Stimulated activated CD8-positive, alpha-beta memory T cell treated with anti-CD3 and anti-CD28 coated beads, Interleukin-12 subunit alpha, Interleukin-12 subunit beta, amount 100 ng/mL, for 24 hours (primary cell): ENCODE data around the gene CNN2.

ENCODE experiments used
- DNase-seq: peaks from one replicate; pipeline ENCODE4 v3.0.0-alpha.2; 2020; ENCODE audit errors: extremely low read depth

CNN2 gene

DNA sequence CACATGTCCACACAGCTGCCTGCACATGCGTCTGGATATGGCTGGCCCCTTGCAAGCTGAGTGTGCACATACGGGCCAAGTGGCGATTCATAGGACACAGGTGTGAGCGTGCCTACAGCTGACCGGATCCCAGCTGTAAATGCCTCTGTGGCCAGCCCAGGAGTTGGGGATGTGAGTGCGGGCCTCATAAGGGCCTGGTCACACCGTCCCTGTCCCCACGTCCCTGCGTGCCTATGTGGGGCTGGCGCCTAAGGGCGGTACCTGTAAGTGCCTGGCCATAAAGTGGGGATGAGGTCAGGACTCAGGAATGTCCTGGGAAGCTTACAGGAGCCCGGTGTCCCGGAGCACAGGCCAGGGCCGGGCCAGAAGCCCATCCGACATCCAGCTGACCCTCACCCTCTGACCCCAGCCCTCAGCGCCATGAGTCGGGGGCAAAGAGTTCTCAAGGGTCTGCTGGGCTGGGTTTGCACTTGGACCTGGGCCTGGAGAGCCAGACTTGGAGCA lies 39.2 kb downstream of the CNN2 start:
- DNase-seq = no peak

DNA sequence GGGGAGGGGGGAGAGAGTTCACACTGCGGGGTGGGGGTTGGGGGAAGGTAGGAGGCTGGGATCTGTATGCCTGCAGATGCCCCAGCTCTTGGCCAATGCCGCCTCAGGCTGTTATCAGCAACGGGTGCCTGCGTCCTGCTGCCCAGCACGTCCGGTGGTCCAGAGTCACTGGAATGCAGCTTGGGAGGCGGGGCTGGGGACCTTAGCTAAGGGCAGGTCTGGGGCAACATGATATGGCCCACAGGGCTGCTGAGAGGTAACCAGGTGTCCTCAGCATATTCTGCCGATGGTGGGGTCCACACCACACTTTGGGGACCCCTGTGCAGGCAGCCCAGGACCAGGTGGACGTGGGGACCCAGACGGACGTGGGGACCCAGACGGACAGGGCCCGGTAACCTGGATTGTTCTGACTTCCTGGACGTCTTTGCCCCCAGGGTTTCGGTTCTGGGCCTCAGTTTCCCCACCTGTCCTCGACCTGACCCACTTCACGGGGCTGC lies 39.9 kb downstream of the CNN2 start:
- no peak for DNase-seq

DNA sequence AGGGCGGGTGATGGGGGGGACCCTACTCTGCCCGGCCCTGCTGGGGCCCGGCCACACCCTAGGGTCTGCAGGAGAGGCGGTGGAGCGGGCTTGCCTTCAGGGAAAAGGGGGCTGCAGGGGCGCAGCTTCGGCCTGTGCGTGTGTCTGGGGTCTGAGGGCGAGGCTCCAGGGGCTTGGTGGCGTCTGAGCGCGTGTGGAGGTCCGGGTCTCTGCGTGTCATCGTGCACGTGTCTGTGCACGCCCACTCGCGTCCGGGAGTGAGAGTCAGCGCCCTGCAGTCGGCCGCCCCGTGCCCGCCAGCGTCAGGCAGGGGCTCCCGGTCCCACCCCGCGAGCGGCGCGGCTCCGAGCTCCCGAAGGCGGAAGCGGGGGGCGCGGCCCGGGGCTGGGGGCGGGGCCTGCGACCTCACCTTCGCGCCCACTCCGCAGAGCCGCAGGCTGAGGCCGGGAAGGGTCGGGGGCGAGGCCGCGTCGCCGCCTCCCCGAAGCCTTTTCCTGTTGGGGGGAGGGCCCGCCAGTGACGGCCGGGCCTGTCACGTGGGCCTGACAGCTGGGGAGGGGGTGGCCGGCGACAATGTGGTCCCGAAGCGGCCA lies 40.4 kb downstream of the CNN2 start, which contains the start of gene ARHGAP45:
ARHGAP45 (plus strand) TSS at position 420 of the 593 bp plus-strand sequence. CDS start 239 bp downstream, outside the sequence.
- peak; percentile 66 for DNase-seq

DNA sequence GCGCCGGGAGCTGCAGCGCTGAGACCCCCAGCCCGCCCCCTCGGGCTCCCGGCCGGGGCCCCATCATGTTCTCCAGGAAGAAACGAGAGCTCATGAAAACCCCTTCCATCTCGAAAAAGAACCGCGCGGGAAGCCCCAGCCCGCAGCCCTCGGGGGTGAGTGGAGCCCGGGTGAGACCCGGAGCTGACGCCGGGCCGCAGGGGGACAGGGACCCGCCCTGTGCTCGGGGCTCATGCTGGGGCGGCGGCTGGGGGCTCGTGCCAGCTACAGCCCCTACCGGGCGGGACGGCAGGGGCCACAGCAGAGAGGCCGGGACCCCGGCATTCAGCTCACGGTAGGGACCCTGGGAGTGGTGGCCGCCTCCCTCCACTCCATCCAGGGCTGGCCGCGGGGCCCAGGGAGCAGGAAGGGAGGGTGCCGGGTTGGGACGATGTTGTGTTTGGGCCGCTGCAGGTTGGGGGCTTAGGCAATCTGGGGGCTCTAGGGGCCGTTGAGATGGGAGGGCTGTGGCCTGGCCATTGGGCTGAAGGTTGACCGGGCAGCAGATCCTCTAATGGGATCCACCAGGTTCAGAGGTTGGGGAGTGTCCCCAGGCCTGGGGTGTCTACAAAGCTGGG lies 41.0 kb downstream of the CNN2 start:
- DNase-seq = no peak

DNA sequence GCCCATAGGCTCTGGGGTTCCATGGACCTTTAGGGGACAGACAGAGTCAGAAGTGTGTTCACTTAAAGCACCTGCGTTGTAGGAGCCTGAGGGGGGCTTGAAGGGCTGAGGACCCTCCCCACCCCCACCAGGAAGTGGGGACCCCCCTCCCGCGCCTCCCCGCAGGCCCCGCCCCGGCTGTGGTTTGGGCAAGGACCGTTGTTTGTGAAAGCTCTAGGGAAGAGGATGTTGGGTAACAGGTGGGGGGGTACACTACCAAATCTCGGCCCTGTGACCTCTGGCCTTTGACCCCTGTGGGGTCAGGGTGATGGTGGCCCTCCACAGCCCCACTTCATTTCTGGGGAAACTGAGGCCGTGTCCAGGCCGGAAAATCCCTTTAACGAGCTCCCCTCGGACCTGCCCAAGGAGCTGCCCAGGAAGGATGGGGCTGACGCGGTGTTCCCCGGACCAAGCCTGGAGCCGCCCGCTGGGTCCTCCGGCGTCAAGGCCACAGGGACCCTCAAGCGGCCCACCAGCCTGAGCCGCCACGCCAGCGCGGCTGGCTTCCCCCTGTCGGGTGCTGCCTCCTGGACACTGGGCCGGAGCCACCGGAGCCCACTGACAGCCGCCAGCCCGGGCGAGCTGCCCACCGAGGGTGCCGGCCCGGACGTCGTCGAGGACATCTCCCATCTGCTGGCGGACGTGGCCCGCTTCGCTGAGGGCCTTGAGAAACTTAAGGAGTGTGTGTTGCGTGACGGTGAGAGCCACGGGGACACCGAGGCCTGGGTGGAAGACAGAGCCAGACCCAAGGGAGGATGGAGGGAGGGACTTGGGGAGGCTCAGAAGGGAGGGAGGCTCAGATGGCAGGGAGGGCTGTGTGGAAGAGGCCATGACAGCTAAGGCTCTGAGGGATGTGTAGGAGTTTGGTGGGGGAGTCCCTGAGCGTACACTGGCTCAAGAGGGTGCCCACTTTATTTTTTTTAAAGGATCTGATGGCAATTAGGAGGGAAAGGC lies 41.9 kb downstream of the CNN2 start:
- DNase-seq = no peak

DNA sequence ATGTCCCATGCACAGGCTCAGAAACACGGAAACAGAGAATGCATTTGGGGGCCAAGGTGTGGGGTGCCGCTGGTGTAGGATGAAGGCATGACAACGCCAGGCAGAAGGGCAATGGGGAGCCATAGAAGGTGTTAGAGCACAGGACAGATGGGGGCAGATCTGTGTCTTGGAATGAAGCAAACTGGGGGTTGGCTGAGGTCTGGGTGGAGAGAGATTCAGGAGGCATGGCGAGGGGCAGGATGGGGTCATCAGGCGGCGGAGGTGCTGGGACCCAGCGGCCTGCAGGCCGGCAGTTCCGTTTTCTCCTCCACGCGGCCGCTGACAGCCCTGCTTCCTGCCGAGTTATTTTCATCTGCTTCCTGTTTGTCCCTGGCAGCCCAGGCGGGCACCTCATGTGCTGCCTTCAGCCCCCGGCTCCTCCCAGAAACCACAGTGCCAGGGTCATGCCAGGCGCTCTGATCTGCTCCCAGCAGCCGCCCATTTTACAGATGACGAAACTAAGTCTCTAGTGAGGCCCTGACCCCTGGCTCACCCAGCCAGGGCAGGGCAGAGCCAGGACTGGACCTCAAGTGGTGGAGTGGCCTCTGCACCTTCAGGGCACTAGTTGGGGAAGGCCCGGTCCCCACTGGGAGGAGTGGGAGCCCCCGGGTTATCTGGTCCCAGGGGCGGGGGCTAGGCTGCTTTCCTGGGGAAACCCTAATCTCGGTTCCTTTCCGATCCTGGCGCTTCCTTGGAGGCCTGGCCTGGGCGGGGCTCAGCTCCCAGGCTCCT lies 42.8 kb downstream of the CNN2 start:
- DNase-seq = no peak

DNA sequence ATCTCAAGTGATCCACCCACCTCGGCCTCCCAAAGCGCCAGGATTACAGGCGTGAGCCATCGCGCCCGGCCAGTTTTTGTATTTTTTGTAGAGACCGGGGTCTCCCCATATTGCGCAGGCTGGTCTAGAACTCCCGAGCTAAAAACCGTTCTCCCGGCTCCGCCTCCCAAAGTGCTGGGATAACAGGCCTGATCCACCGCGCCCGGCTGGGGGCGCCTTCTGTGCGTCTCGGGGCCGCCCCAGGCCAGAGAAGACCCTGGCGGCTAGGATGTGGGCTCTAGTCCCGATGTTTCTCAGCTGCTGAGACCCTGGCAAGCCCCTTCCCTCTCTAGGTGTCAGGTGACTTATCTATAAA lies 44.1 kb downstream of the CNN2 start:
- DNase-seq = no peak

DNA sequence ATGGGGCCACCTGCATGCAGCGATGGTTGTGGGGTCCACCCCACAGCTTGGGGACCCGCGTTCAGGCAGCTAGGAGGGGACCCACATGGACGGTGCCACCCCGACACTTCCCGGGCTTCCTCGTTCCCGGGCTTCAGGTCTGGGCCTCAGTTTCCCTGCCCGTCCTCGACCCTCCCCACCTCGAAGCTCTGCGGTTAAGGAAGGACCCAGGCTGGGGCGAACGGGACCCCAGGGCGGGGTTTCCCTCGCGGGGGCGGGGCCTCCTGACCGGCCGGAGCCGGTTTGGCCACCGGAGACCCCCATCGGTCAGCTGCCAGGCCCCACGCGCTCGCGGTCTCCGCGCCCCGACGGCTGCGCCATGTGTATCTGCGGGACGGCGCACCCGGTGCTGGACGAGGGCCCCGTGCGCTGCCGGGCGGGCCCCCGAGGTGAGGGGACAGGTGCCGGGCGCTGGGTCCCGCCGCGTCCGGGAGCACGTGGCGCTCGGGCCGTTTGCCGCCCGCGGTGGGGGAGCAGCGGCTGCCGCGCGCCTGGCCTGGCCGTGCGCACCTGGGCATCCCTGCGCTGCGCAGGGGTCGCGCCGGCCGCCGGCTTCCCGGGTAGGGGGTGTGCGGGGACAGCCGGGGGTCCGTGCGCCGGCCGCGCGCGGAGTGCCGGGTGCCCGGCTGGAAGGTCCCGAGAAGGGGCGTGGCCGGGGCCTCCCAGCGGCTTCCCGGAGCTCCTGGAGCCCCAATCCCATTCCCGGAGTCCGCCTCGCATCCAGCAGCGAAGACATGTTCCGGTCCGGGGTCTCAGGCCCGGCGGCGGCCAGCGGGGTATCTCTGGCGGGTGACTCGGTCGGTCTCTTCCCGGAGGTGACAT lies 44.8 kb downstream of the CNN2 start:
- DNase-seq = no peak

DNA sequence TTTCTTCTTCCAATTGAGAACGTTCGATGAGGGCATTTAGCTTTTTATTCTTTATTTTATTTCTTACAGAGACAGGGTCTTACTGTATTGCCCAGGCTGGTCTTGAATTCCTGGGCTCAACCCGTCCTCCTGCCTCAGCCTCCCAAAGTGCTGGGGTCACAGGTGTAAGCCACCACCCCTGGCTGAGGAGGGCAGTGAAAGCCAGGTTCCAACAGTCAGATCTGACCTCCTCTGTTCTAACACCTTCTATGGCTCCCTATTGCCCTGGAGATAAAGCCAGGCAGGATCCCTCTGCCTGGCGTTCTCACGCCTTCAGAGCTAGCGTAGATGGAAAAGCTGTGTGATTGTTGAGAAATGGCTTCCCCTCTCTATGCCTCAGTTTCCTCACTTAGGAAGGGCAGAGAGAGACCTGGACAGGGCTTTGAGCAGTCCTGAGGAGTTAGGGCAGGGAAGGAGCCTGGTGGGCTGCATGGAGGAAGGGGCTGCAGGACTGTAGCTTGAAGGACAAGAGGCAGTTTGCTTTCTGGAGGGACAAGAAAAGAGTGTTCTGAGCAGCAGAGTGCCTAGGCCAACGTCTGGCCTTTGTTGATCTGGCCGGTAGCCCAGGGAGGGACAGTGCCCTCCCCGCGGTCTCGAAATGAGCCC lies 46.1 kb downstream of the CNN2 start:
- DNase-seq = no peak

DNA sequence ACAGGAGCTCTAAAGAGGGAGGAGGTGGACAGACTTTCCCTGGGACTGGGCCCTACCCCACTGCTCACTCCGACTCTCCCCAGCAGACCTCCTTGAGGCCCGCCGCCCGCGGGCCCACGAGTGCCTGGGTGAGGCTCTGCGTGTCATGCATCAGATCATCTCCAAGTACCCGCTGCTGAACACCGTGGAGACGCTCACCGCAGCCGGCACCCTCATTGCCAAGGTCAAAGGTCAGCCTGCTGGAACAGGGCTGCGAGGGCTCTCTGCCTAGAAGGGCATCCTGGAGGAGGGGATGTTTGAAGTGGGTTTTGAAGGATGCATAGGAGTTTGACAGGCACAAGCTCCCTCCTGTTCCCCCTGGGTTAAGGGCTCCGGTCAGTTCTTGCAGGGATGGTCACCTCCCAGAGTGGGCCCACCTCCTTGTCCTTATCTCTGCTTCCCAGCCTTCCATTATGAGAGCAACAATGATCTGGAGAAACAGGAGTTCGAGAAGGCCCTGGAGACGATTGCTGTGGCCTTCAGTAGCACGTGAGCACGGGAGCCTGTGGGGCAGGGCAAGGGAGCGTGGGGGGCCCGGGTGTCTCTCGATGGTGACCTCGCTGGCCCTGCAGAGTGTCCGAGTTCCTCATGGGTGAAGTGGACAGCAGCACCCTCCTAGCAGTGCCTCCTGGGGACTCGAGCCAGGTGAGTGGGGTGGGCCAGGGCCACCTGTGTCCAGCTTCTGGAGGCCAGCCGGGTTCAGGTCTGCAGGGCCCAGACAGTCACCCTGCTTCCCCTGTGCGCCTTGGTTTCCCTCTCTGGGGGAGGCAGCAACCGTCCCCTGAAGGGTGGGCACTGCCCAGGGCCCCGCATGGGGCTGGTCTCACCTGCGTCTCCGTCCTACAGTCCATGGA lies 46.9 kb downstream of the CNN2 start:
- DNase-seq = no peak

DNA sequence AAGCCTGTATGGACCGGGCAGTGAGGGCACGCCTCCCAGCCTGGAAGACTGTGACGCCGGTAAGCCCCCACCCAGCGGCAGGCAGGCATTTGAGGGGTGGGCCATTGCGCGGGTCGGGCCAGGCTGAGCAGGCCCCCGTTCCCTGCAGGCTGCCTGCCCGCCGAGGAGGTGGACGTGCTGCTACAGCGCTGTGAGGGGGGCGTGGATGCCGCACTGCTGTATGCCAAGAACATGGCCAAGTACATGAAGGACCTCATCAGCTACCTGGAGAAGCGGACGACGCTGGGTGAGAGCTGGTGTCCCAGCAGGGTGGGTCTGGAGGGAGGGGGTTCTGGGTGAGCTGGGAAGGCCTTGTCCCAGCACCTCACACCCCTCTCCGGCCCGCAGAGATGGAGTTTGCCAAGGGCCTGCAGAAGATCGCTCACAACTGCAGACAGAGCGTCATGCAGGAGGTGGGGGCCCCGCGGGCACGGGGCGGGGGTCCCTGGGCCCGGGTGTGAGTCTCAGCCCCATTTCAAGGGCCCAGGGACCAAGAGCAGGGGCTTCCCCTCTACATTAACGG lies 47.6 kb downstream of the CNN2 start:
- DNase-seq = no peak

DNA sequence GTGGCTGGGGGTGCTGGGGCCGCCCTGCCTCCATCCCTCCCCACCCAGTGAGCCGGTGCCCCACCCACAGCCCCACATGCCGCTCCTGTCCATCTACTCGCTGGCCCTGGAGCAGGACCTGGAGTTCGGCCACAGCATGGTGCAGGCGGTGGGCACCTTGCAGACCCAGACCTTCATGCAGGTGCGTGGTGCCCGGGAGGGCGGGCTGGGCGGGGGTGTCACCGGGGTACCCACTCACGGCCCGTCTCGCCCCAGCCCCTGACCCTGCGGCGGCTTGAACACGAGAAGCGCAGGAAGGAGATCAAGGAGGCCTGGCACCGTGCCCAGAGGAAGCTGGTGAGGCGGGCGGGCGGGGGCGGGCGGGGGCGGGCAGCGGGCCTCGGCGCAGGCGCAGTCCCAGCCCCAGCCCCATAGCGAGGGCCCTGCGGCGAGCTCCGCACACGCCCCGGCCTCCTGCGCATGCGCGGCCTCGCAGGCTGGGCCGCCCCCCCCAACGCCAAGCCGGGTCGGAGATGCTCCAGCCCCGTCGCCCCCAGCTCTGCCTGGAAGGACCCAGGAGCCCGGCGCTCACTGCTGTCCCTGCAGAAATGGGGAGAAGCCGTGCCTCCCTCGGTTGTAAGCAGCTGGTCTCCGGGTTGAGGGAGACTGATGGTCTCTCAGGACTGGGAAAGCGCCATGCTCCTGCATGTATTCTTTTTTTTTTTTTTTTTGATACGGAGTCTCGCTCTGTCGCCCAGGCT lies 48.3 kb downstream of the CNN2 start:
- no peak for DNase-seq

DNA sequence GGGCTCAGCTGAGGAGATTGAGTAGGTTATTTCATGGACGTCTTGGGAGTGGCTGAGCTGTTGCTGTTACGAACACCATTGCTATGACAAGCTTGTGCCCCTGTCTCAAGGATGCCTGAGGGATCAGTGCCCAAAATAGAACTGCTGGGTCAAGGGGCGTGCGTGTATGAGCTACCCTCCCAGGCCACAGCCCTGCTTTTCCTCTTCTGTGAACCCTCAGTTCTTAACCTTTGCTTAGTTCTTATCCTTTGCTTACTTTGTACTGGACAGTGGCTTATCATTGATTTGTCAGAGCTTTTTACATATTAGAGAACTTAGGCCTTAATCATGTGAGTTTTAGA lies 49.6 kb downstream of the CNN2 start:
- DNase-seq = no peak

DNA sequence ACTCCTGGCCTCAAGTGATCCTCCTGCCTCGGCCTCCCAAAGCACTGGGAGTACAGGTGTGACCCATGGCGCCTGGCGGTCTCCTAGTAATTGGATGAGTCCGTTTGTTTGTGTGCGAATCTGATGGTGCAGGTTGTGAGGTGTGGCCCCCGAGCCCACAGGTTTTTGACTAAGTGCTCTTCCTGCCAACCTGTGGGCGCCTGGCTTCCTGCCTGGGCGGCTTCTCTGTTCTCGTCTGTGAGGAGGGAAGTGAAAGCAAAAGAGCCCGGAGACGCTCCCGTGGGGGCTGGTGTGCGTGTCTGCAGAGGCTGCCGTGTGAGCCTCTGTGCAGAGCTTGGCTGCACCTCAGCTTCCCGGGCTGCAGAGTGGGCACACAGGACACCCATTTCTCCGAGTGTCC lies 50.5 kb downstream of the CNN2 start:
- peak; percentile 80 for DNase-seq

DNA sequence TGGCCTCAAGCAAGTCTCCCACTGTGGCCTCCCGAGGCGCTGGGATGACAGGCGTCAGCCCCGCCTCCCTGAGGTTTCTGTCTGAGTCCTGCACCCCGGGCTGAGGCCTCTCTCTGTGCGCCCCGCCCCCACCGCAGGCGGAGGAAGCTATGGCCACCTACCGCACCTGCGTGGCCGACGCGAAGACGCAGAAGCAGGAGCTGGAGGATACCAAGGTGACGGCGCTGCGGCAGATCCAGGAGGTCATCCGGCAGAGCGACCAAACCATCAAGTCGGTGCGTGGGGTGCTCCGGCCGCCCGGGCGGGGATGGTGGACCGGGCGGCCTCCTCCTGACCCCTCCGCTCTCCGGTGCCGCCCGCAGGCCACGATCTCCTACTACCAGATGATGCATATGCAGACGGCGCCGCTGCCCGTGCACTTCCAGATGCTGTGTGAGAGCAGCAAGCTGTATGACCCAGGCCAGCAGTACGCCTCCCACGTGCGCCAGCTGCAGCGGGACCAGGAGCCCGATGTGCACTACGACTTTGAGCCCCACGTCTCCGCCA lies 53.2 kb downstream of the CNN2 start:
- no peak for DNase-seq

DNA sequence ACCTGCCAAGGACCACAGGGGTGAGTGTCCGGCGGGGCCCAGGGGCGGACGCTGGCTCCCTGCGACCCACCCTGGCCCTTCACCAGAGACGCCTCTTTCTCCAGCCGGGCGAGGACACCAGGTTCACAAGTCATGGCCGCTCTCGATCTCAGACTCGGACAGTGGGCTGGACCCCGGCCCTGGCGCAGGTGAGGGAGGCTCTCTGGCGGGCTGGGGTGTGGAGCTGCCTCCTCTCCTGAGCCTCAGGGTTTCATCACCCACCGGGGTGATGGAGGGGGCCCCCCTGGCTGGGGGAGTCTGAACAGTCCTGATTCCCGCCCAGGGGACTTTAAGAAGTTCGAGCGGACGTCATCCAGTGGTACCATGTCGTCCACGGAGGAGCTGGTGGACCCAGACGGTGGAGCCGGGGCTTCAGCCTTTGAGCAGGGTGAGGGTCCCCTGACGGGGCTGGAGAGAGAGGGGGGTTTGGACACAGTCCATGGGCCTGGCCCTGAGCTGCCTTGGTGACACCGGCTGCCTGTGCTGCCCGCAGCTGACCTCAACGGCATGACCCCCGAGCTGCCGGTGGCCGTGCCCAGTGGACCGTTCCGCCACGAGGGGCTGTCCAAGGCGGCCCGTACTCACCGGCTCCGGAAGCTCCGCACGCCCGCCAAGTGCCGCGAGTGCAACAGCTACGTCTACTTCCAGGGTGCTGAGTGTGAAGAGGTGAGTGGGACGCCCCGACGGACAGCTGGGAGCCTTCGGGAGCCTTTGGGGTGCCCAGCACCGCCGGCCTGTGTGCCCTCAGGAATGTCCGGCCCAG lies 54.2 kb downstream of the CNN2 start:
- no peak for DNase-seq
